SH-SY5Y (cell line): Measurements from ENCODE around the gene NSF.

Experiments
- GATA2 ChIP-seq: IDR thresholded peaks from 2 replicates; pipeline ENCODE4 v1.6.1; 2011; ENCODE audit warnings: mild to moderate bottlenecking, low read depth, low read length
- GATA3 ChIP-seq: IDR thresholded peaks from 2 replicates; pipeline ENCODE4 v1.6.1; 2011; ENCODE audit warnings: low read depth, mild to moderate bottlenecking, low read length, moderate library complexity

- TF ChIP-seq GATA2 (no peak), GATA3 (no peak)
Observed at GRCh38 chr17:46737326-46737725, 146.9 kb downstream of the NSF start.
